Stimulated activated CD4-positive, alpha-beta T cell treated with anti-CD3 and anti-CD28 coated beads, Interleukin-4, amount 100 ng/mL, for 48 hours (primary cell): ENCODE measurements around the gene DISC1.
"Not testable (repeated sequence)": the region's sequence is repeated elsewhere in the genome, so short reads cannot be mapped to it uniquely, and the experiment has no call there.

ENCODE experiments used
- DNase-seq, 2 donors: peaks; one replicate each; pipeline ENCODE4 v3.0.0-alpha.2; 2020; ENCODE audit warnings: low read depth in 2 of 2

The DISC1 gene

GRCh38 chr1:231768416-231768815, 141.8 kb downstream of the DISC1 start:
- no peak for DNase-seq

GRCh38 chr1:231770506-231771175, 144.1 kb downstream of the DISC1 start:
- no peak for DNase-seq

GRCh38 chr1:231774719-231775335, 148.2 kb downstream of the DISC1 start:
- no peak for DNase-seq

- no peak for DNase-seq
These were observed 149.6 kb downstream of the DISC1 start for GRCh38 chr1:231776010-231776756.

GRCh38 chr1:231776757-231777062, 150.1 kb downstream of the DISC1 start:
- no peak for DNase-seq

GRCh38 chr1:231778009-231778719, 151.6 kb downstream of the DISC1 start:
- DNase-seq = no peak

GRCh38 chr1:231779081-231779480, 152.5 kb downstream of the DISC1 start:
- no peak for DNase-seq

GRCh38 chr1:231781892-231782291, 155.3 kb downstream of the DISC1 start:
- no peak for DNase-seq

GRCh38 chr1:231785073-231785472, 158.5 kb downstream of the DISC1 start:
- DNase-seq = not testable (repeated sequence)

- no peak for DNase-seq
These were observed 159.5 kb downstream of the DISC1 start for GRCh38 chr1:231786126-231786525.

GRCh38 chr1:231792634-231793033, 166.0 kb downstream of the DISC1 start:
- DNase-seq = no peak

- DNase-seq = no peak
These were observed 167.3 kb downstream of the DISC1 start for GRCh38 chr1:231793893-231794292.

GRCh38 chr1:231796141-231796540, 169.6 kb downstream of the DISC1 start:
- DNase-seq = no peak

GRCh38 chr1:231799363-231799986, 172.9 kb downstream of the DISC1 start:
- no peak for DNase-seq

GRCh38 chr1:231800108-231800507, 173.5 kb downstream of the DISC1 start:
- no peak for DNase-seq

- DNase-seq = no peak
These were observed 174.5 kb downstream of the DISC1 start for GRCh38 chr1:231801042-231801585.

GRCh38 chr1:231803353-231803752, 176.8 kb downstream of the DISC1 start:
- DNase-seq = no peak

- DNase-seq = peak; percentile 32 to 34
These were observed 180.3 kb downstream of the DISC1 start for GRCh38 chr1:231806623-231807495.

GRCh38 chr1:231807541-231807940, 181.0 kb downstream of the DISC1 start:
- DNase-seq = no peak

GRCh38 chr1:231808116-231808515, 181.5 kb downstream of the DISC1 start:
- no peak for DNase-seq

- no peak for DNase-seq
These were observed 182.4 kb downstream of the DISC1 start for GRCh38 chr1:231808990-231809389.
